Hematopoietic multipotent progenitor cell treated with erythropoietin and hydrocortisone succinate and interleukin-3 and kit ligand, for 8 days (in vitro differentiated cells): ENCODE measurements around the gene CORO1C.
A peak's percentile ranks its signal among the peaks of the same experiment; 100 is the strongest.

ENCODE experiments used
- DNase-seq: peaks from one replicate; pipeline ENCODE4 v3.0.0-alpha.2; 2015

CORO1C gene

GRCh38 chr12:108613548-108613947 is 117.8 kb downstream of the CORO1C start:
- DNase-seq, result no peak

GRCh38 chr12:108612788-108613282 is 118.5 kb downstream of the CORO1C start:
- DNase-seq, result no peak

- peak; percentile 62 for DNase-seq
These were observed 119.4 kb downstream of the CORO1C start for GRCh38 chr12:108611884-108612415.

GRCh38 chr12:108610856-108611605 is 120.3 kb downstream of the CORO1C start:
- no peak for DNase-seq

- no peak for DNase-seq
These were observed 120.9 kb downstream of the CORO1C start for GRCh38 chr12:108610336-108610815.

- DNase-seq, result no peak
These were observed 121.6 kb downstream of the CORO1C start for GRCh38 chr12:108609537-108610335.

- no peak for DNase-seq
These were observed 122.7 kb downstream of the CORO1C start for GRCh38 chr12:108608616-108609015.

- DNase-seq, result no peak
These were observed 123.2 kb downstream of the CORO1C start for GRCh38 chr12:108607981-108608600.

GRCh38 chr12:108606492-108606891 is 124.8 kb downstream of the CORO1C start:
- no peak for DNase-seq

GRCh38 chr12:108605690-108606406 is 125.5 kb downstream of the CORO1C start:
- no peak for DNase-seq

GRCh38 chr12:108605000-108605689 is 126.2 kb downstream of the CORO1C start:
- DNase-seq, result no peak

GRCh38 chr12:108604208-108604941 is 126.9 kb downstream of the CORO1C start:
- no peak for DNase-seq

GRCh38 chr12:108603743-108604142 is 127.6 kb downstream of the CORO1C start:
- no peak for DNase-seq

GRCh38 chr12:108602976-108603704 is 128.2 kb downstream of the CORO1C start:
- no peak for DNase-seq

- DNase-seq, result no peak
These were observed 129.1 kb downstream of the CORO1C start for GRCh38 chr12:108602209-108602705.

- DNase-seq, result no peak
These were observed 130.7 kb downstream of the CORO1C start for GRCh38 chr12:108600702-108601007.

- no peak for DNase-seq
These were observed 131.2 kb downstream of the CORO1C start for GRCh38 chr12:108599948-108600701.

- DNase-seq, result no peak
These were observed 131.8 kb downstream of the CORO1C start for GRCh38 chr12:108599541-108599940.

GRCh38 chr12:108598553-108599250 is 132.6 kb downstream of the CORO1C start:
- no peak for DNase-seq
